Progenitor cell of endocrine pancreas (in vitro differentiated cells): ENCODE measurements around the gene GSG1. TPM values are rescaled to one million over a fixed set of nuclear protein-coding genes. Genes with fewer than 3 reads are reported as not detected.
A peak's percentile ranks its signal among the peaks of the same experiment; 100 is the strongest.

Experiments
- DNase-seq: peaks from one replicate; pipeline ENCODE4 v3.0.0; 2021; ENCODE audit warnings: low spot score; ENCODE audit not compliant: unreplicated experiment
- H3K27ac Mint-ChIP-seq: 2 replicates; pipeline ENCODE4 v1.8.0; 2021; ENCODE audit warnings: mild to moderate bottlenecking, moderate library complexity, mixed read lengths
- H3K27me3 Mint-ChIP-seq: 2 replicates; pipeline ENCODE4 v1.8.0; 2021; ENCODE audit warnings: mixed read lengths
- H3K36me3 Mint-ChIP-seq: 2 replicates; pipeline ENCODE4 v1.8.0; 2022; ENCODE audit warnings: mixed read lengths; ENCODE audit not compliant: insufficient read depth
- H3K4me1 Mint-ChIP-seq: 2 replicates; pipeline ENCODE4 v1.8.0; 2021; ENCODE audit warnings: low read depth, mixed read lengths
- H3K4me3 Mint-ChIP-seq: 2 replicates; pipeline ENCODE4 v1.8.0; 2021; ENCODE audit warnings: low read depth, mild to moderate bottlenecking, moderate library complexity, mixed read lengths
- H3K9me3 Mint-ChIP-seq: 2 replicates; pipeline ENCODE4 v1.8.0; 2021; ENCODE audit warnings: low read depth, mixed read lengths
- CTCF ChIP-seq: fragments of 200-600 bp; sonication (generic); IDR thresholded peaks from one replicate; pipeline ENCODE4 v1.5.0; 2021; ENCODE audit warnings: antibody characterized with exemption, mild to moderate bottlenecking; ENCODE audit not compliant: unreplicated experiment
- total RNA-seq: library from RNA; stranded (reverse); gene quantifications from 2 replicates; pipeline ENCODE4 v1.2.1, GENCODE V29; 2021

GSG1 gene
- total RNA-seq, 1 donor from 2014 or later = 0.46 TPM

- peaks cover 4% of the 10 kb centered on the region for H3K9me3 Mint-ChIP-seq
These were observed 56.5 kb downstream of the GSG1 start for GRCh38 chr12:13046964-13047363.

GRCh38 chr12:13045816-13046215 is 57.7 kb downstream of the GSG1 start:
- TF ChIP-seq CTCF = no peak
- peaks cover 2% of the 10 kb centered on the region for H3K36me3 Mint-ChIP-seq

More at GRCh38 chr12:13046964-13047363, 56.5 kb downstream of the GSG1 start:
- peaks cover 9% of the 10 kb centered on the region for H3K4me1 Mint-ChIP-seq
- no peak for DNase-seq
- no peak overlapping the region for H3K27ac Mint-ChIP-seq
- H3K4me3 Mint-ChIP-seq = no peak overlapping the region
- no peak for TF ChIP-seq CTCF
- H3K36me3 Mint-ChIP-seq = peaks cover 2% of the 10 kb centered on the region
- H3K27me3 Mint-ChIP-seq = peaks cover 22% of the 10 kb centered on the region

GRCh38 chr12:13044906-13045299 is 58.6 kb downstream of the GSG1 start:
- TF ChIP-seq CTCF = no peak
- DNase-seq = no peak
- peaks cover 32% of the 10 kb centered on the region for H3K27me3 Mint-ChIP-seq
- H3K27ac Mint-ChIP-seq = peak overlapping the region; percentile 13
- H3K36me3 Mint-ChIP-seq = peaks cover 2% of the 10 kb centered on the region
- peaks cover 4% of the 10 kb centered on the region for H3K9me3 Mint-ChIP-seq
- H3K4me3 Mint-ChIP-seq = peak overlapping the region; percentile 83
- peaks cover 17% of the 10 kb centered on the region for H3K4me1 Mint-ChIP-seq

More at GRCh38 chr12:13045816-13046215, 57.7 kb downstream of the GSG1 start:
- peak overlapping the region; percentile 83 for H3K4me3 Mint-ChIP-seq
- no peak for DNase-seq
- H3K4me1 Mint-ChIP-seq = peaks cover 17% of the 10 kb centered on the region
- peaks cover 27% of the 10 kb centered on the region for H3K27me3 Mint-ChIP-seq
- H3K9me3 Mint-ChIP-seq = peaks cover 4% of the 10 kb centered on the region
- H3K27ac Mint-ChIP-seq = no peak overlapping the region

- Mint-ChIP-seq H3K27me3 (peaks cover 35% of the 10 kb centered on the region), H3K9me3 (peaks cover 4% of the 10 kb centered on the region), H3K27ac (peak within 1 kb of the TSS; percentile 13), H3K4me3 (peak within 1 kb of the TSS; percentile 83), H3K36me3 (peaks cover 2% of the 10 kb centered on the region), H3K4me1 (peaks cover 22% of the 10 kb centered on the region)
- TF ChIP-seq CTCF = peak; percentile 59
- DNase-seq = peak; percentile 85
These were observed 59.2 kb downstream of the GSG1 start, which contains the start of gene FAM234B for GRCh38 chr12:13044002-13044905. FAM234B (plus strand) TSS chr12:13044381; CDS start chr12:13044404, 23 bp downstream.

- DNase-seq = no peak
- Mint-ChIP-seq H3K36me3 (no peaks in the 10 kb centered on the region), H3K4me1 (peaks cover 22% of the 10 kb centered on the region), H3K27me3 (peaks cover 37% of the 10 kb centered on the region), H3K9me3 (no peaks in the 10 kb centered on the region), H3K27ac (no peak overlapping the region), H3K4me3 (peak overlapping the region; percentile 83)
- TF ChIP-seq CTCF = no peak
These were observed 60.7 kb downstream of the GSG1 start for GRCh38 chr12:13042666-13043230.
